Vagina (tissue), 2 donors: ENCODE data around the gene DPF3. TPM values are rescaled to one million over a fixed set of nuclear protein-coding genes. Genes with fewer than 3 reads are reported as not detected.

Experiments used
- DNase-seq, 2 donors: peaks; one replicate each; pipeline ENCODE4 v3.0.0-alpha.2; 2017; ENCODE audit errors: extremely low spot score in 2 of 2
- H3K27ac ChIP-seq: fragments of 200-600 bp; sonication (generic); one replicate; pipeline ENCODE4 v1.5.1; 2019
- H3K27me3 ChIP-seq: fragments of 200-600 bp; sonication (generic); one replicate; pipeline ENCODE4 v1.5.1; 2019
- H3K36me3 ChIP-seq, 2 donors: fragments of 200-600 bp; sonication (generic); one replicate each; pipeline ENCODE4 v1.5.1; 2017 to 2019
- H3K4me1 ChIP-seq: fragments of 200-600 bp; sonication (generic); one replicate; pipeline ENCODE4 v1.5.1; 2019
- H3K4me3 ChIP-seq, 2 donors: fragments of 200-600 bp; sonication (generic); 1 replicate in 1 of 2; 2 replicates in 1 of 2; pipeline ENCODE4 v1.5.1; 2016 to 2019
- H3K9me3 ChIP-seq: fragments of 200-600 bp; sonication (generic); one replicate; pipeline ENCODE4 v1.5.1; 2019
- POLR2A ChIP-seq, 2 donors: fragments of 450-650 bp; IDR thresholded peaks; one replicate each; pipeline ENCODE4 v1.6.1; 2017; ENCODE audit warnings: antibody characterized with exemption in 2 of 2, mild to moderate bottlenecking in 2 of 2, moderate library complexity in 2 of 2
- POLR2AphosphoS5 ChIP-seq, 2 donors: sonication (generic); formaldehyde crosslinking; IDR thresholded peaks; one replicate each; pipeline ENCODE4 v1.9.0; 2017; ENCODE audit warnings: antibody characterized with exemption in 2 of 2, mild to moderate bottlenecking in 2 of 2, low read depth in 1 of 2; ENCODE audit not compliant: insufficient read depth in 1 of 2
- intact Hi-C: fragments of 100-400 bp; cut with DNase I; formaldehyde crosslinking; loops from one replicate; pipeline ENCODE4 v1.15.1; 2023
- total RNA-seq: library from RNA; depleted of rRNA; stranded (reverse); fragments of >200 nt; gene quantifications from one replicate; pipeline ENCODE4 v1.2.3, GENCODE V29; 2016
- TF ChIP-seq, protein P1 (sequence below), 3 experiments: fragments of 450-650 bp in 2 of 3; fragments of 200-600 bp in 1 of 3; sonication (generic) in 1 of 3; IDR thresholded peaks; one replicate each; pipeline ENCODE4 v1.5.1; 2017 to 2019; ENCODE audit warnings: antibody characterized with exemption in 3 of 3, mild to moderate bottlenecking in 2 of 3, moderate library complexity in 2 of 3

Gene DPF3
- total RNA-seq, 1 donor from 2014 or later, result not detected

DNA sequence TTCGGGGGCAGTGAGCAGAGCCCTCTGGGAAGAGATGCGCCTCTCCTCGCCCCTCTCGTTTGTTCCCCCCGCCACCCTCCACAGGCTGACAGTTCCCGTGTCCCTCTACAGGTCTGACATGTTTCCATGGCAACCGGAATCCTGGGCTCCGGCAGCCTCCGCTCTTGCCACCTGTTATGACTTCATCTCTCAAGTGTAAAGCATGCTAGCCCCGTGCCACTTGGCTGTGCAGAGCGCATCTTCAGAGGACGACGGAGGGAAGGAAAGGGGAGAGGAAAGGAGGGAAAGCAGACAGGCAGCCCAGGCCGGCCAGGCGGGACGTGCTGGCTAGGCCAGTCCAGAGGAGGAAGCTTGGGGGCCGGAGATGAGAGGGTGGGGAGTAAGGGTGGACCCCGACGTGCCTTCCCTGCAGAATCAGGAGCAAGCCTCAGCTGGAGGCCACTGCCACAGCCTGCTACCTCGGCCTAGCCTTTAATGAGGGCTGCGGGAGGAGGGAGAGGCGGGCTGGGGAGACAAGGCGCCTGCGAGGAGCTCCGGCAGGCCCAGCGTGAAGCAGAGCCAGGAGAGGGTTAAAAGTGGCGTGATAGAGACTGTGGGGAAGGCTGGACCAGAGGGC lies 214.3 kb downstream of the DPF3 start:
- no peaks in the 10 kb centered on the region for H3K4me1 ChIP-seq
- intact Hi-C loops, result no loop called here
- H3K4me3 ChIP-seq, result no peak overlapping the region
- no peaks in the 10 kb centered on the region for H3K36me3 ChIP-seq
- no peaks in the 10 kb centered on the region for H3K27me3 ChIP-seq
- TF ChIP-seq, protein P1, sequence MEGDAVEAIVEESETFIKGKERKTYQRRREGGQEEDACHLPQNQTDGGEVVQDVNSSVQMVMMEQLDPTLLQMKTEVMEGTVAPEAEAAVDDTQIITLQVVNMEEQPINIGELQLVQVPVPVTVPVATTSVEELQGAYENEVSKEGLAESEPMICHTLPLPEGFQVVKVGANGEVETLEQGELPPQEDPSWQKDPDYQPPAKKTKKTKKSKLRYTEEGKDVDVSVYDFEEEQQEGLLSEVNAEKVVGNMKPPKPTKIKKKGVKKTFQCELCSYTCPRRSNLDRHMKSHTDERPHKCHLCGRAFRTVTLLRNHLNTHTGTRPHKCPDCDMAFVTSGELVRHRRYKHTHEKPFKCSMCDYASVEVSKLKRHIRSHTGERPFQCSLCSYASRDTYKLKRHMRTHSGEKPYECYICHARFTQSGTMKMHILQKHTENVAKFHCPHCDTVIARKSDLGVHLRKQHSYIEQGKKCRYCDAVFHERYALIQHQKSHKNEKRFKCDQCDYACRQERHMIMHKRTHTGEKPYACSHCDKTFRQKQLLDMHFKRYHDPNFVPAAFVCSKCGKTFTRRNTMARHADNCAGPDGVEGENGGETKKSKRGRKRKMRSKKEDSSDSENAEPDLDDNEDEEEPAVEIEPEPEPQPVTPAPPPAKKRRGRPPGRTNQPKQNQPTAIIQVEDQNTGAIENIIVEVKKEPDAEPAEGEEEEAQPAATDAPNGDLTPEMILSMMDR (IDR thresholded peaks at IDR 0.05), result no peak
- TF ChIP-seq POLR2A (IDR thresholded peaks at IDR 0.05), result no peak
- TF ChIP-seq POLR2AphosphoS5 (IDR thresholded peaks at IDR 0.05; ENCODE audit: insufficient read depth in 1 of 2, low read depth in 1 of 2), result no peak
- DNase-seq, result no peak
- H3K27ac ChIP-seq, result no peak overlapping the region
- H3K9me3 ChIP-seq, result no peaks in the 10 kb centered on the region

DNA sequence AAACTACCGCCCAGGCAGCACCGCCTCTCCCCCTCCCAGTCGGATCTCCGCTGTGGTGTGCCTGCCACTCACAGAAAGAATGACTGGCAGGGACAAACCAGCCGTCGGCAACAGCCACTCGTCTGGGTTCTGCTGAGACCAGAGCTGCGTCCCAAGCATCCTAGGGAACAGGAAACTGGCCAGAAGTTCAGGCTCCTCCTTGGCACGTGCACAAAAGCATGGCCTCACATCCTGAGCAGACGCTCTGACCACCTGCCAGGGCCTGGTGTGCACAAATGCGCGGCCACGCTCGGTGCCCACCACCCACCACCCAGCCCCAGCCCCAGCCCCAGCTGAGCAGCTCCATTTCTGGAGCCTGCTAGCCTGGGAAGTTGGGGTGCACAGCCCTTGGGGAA lies 214.8 kb downstream of the DPF3 start:
- H3K27me3 ChIP-seq, result no peaks in the 10 kb centered on the region
- TF ChIP-seq POLR2AphosphoS5 (IDR thresholded peaks at IDR 0.05; ENCODE audit: insufficient read depth in 1 of 2, low read depth in 1 of 2) (no peak), POLR2A (IDR thresholded peaks at IDR 0.05) (no peak)
- TF ChIP-seq, protein P1 (IDR thresholded peaks at IDR 0.05), result no peak

DNA sequence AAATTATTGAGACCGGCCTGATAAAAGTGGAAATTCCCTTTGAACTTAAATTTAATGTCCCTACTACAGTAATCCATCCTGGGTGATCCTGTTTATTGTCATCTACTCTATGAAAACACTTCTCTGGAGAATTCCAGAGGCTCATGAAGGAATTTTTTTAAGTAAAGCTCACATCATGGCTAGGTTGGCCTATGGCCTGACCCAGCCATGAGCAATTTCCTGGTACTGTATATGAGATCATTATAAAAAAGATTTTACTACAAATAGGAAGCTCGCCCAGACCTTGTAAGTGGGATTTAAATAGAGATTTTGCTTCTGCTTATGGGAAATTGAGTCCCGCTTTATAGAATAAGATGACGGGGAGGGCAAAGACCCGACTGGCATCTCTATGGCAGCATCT lies 215.5 kb downstream of the DPF3 start:
- H3K4me1 ChIP-seq, result no peaks in the 10 kb centered on the region
- intact Hi-C loops, result no loop called here
- no peak overlapping the region for H3K4me3 ChIP-seq
- H3K9me3 ChIP-seq, result no peaks in the 10 kb centered on the region
- H3K36me3 ChIP-seq, result no peaks in the 10 kb centered on the region
- H3K27me3 ChIP-seq, result no peaks in the 10 kb centered on the region
- TF ChIP-seq POLR2A (IDR thresholded peaks at IDR 0.05) (no peak), POLR2AphosphoS5 (IDR thresholded peaks at IDR 0.05; ENCODE audit: insufficient read depth in 1 of 2, low read depth in 1 of 2) (no peak)
- TF ChIP-seq, protein P1 (IDR thresholded peaks at IDR 0.05), result no peak
- no peak for DNase-seq
- H3K27ac ChIP-seq, result no peak overlapping the region

More for the DNA sequence above, 214.8 kb downstream of the DPF3 start:
- Histone ChIP-seq H3K4me3 (no peak overlapping the region), H3K4me1 (no peaks in the 10 kb centered on the region), H3K36me3 (no peaks in the 10 kb centered on the region), H3K27ac (no peak overlapping the region), H3K9me3 (no peaks in the 10 kb centered on the region)
- intact Hi-C loops, result no loop called here
- DNase-seq, result no peak

DNA sequence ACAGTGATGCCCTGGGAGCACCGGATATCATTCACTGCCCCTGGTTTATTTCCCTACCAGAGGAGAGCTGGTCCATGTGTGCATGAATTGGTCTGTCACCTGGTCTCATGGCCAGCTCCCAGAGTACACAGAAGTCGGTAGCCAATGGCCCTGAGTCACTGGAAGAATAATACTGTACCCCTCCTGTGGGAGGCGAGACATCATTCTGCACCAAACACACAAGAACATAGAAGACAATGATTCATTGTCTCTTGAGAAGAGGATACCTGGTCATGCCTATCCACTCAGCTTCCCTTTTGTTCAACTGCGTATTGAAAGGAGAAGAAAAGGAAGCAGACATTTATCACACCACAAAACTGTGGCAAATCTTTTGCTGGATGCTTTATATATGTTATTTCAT lies 216.2 kb downstream of the DPF3 start:
- Histone ChIP-seq H3K27me3 (no peaks in the 10 kb centered on the region), H3K9me3 (no peaks in the 10 kb centered on the region), H3K4me1 (no peaks in the 10 kb centered on the region), H3K36me3 (no peaks in the 10 kb centered on the region), H3K4me3 (no peak overlapping the region), H3K27ac (no peak overlapping the region)
- intact Hi-C loops, result no loop called here
- no peak for DNase-seq
- TF ChIP-seq, protein P1 (IDR thresholded peaks at IDR 0.05), result no peak
- TF ChIP-seq POLR2A (IDR thresholded peaks at IDR 0.05) (no peak), POLR2AphosphoS5 (IDR thresholded peaks at IDR 0.05; ENCODE audit: insufficient read depth in 1 of 2, low read depth in 1 of 2) (no peak)

DNA sequence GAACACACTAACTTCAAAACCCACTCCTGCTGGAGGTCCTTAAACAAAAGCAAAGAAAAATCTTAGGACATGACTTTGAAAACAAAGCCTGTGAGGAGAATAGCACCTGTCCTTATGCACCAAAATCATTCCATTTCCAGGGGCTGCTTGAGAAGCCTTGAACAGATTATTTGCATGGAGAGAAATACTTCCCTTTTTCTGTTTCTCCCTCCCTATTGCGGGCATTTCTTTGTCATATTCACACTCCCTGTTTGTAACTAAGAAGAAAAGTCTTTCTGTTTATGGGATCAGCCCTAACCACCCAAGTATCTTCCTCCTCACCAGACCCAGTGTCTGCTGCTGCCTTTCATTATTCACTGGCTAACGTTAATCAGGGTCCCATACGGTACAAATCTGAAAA lies 218.8 kb downstream of the DPF3 start:
- no peaks in the 10 kb centered on the region for H3K27me3 ChIP-seq
- no peak overlapping the region for H3K4me3 ChIP-seq
- no peak for DNase-seq
- TF ChIP-seq POLR2A (IDR thresholded peaks at IDR 0.05) (no peak), POLR2AphosphoS5 (IDR thresholded peaks at IDR 0.05; ENCODE audit: insufficient read depth in 1 of 2, low read depth in 1 of 2) (no peak)
- TF ChIP-seq, protein P1 (IDR thresholded peaks at IDR 0.05), result no peak
- no peak overlapping the region for H3K27ac ChIP-seq
- H3K36me3 ChIP-seq, result no peaks in the 10 kb centered on the region
- H3K4me1 ChIP-seq, result no peaks in the 10 kb centered on the region
- no peaks in the 10 kb centered on the region for H3K9me3 ChIP-seq
- intact Hi-C loops, result no loop called here
